Motor neuron (in vitro differentiated cells): ENCODE measurements around the gene ABCB9. TPM values are rescaled to one million over a fixed set of nuclear protein-coding genes. Genes with fewer than 3 reads are reported as not detected.

Source experiments
- ATAC-seq, 8 experiments: fragments of 200-7000 bp; cut with Tn5 transposase; replicated peaks in 6 of 8; 2 replicates each; pipeline ENCODE4 v1.8.0; 2021; ENCODE audit warnings: mild to moderate bottlenecking in 8 of 8, moderate library complexity in 8 of 8
- H3K27ac ChIP-seq, 2 donors: fragments of 250-450 bp; sonication (Bioruptor Pico); 2 replicates each; pipeline ENCODE4 v1.9.0; 2021; ENCODE audit warnings: antibody characterized with exemption in 2 of 2, mild to moderate bottlenecking in 2 of 2, moderate library complexity in 1 of 2
- H3K4me1 ChIP-seq, 2 donors: fragments of 250-450 bp; sonication (Bioruptor Pico); replicated peaks in 1 of 2; 2 replicates each; pipeline ENCODE4 v1.6.1; 2021; ENCODE audit warnings: antibody characterized with exemption in 2 of 2, mild to moderate bottlenecking in 2 of 2, moderate library complexity in 1 of 2
- H3K4me3 ChIP-seq, 5 donors: fragments of 250-450 bp; sonication (Bioruptor Pico); 2 replicates each; pipeline ENCODE4 v1.9.0; 2021; ENCODE audit warnings: antibody characterized with exemption in 5 of 5, mild to moderate bottlenecking in 5 of 5, moderate library complexity in 4 of 5
- WGBS, 10 experiments: fragments of 450-650 bp; shearing (Covaris generic); methylation state at CpG; one replicate each; pipeline ENCODE4 v1.0.0; 2022; 5-methylcytosine and 5-hydroxymethylcytosine counted together
- in situ Hi-C, 9 experiments: fragments of 400-800 bp; cut with MboI; loops; one replicate each; pipeline ENCODE4 v1.15.0; 2021; ENCODE audit warnings: low sequenced_read_pairs in 9 of 9, low pct_unique_long_range_greater_than_20kb in 2 of 9; ENCODE audit not compliant: unreplicated experiment in 9 of 9
- total RNA-seq, 8 experiments: library from RNA; unstranded; fragments of 300-600 nt; gene quantifications; 2 replicates each; pipeline versions ENCODE4 v1.2.3 to v1.2.4, GENCODE V29; 2022

ABCB9 gene
- total RNA-seq, 8 experiments from 2014 or later, result 5.2 to 23.6 (median 9.4) TPM

GRCh38 chr12:122887819-122888212 is 78.4 kb downstream of the ABCB9 start:
- in situ Hi-C loops, result no loop called here
- H3K27ac ChIP-seq, result no peak overlapping the region
- no peak for ATAC-seq
- peaks cover 42 to 51% of the 10 kb centered on the region in 2 donors for H3K4me1 ChIP-seq
- WGBS, 10 experiments, result 67 to 100% (median 84%) methylated on average over 2 to 5 of the region's 5 CpGs; no CpG with 5 or more reads in 2 of the 10 experiments
- H3K4me3 ChIP-seq, result no peak overlapping the region

GRCh38 chr12:122886851-122887818 is 79.1 kb downstream of the ABCB9 start:
- WGBS, 10 experiments, result 62 to 93% (median 80%) methylated on average over 1 to 9 of the region's 10 CpGs
- H3K4me3 ChIP-seq, result no peak overlapping the region
- no peak overlapping the region for H3K27ac ChIP-seq
- H3K4me1 ChIP-seq, result peaks cover 39 to 45% of the 10 kb centered on the region in 2 donors
- peak in 7 of 8 experiments; percentile 10 to 68 (median 34) for ATAC-seq
- in situ Hi-C loops, result no loop called here

- 60 to 100% (median 100%) methylated on average over 1 to 7 of the region's 8 CpGs; no CpG with 5 or more reads in 3 of the 10 experiments for WGBS, 10 experiments
- peaks cover 35 to 36% of the 10 kb centered on the region in 2 donors for H3K4me1 ChIP-seq
- H3K27ac ChIP-seq, result no peak overlapping the region
- no peak overlapping the region for H3K4me3 ChIP-seq
- ATAC-seq, result no peak
- in situ Hi-C loops, result no loop called here
Measured at GRCh38 chr12:122886161-122886560, 80.1 kb downstream of the ABCB9 start.

GRCh38 chr12:122884860-122885259 is 81.4 kb downstream of the ABCB9 start:
- Histone ChIP-seq H3K4me3 (no peak overlapping the region), H3K27ac (no peak overlapping the region), H3K4me1 (peaks cover 29 to 30% of the 10 kb centered on the region in 2 donors)
- ATAC-seq, result no peak
- in situ Hi-C loops, result no loop called here
- 30 to 100% (median 85%) methylated on average over 1 to 4 of the region's 4 CpGs for WGBS, 10 experiments

- in situ Hi-C loops, result no loop called here
- no peak for ATAC-seq
- Histone ChIP-seq H3K27ac (no peak overlapping the region), H3K4me1 (peaks cover 28 to 29% of the 10 kb centered on the region in 2 donors), H3K4me3 (no peak overlapping the region)
- WGBS, 10 experiments, result 77 to 100% (median 86%) methylated on average over 1 to 6 of the region's 6 CpGs
Measured at GRCh38 chr12:122884091-122884826, 82.0 kb downstream of the ABCB9 start.

GRCh38 chr12:122882908-122883558 is 83.2 kb downstream of the ABCB9 start:
- no peak overlapping the region for H3K27ac ChIP-seq
- WGBS, 10 experiments, result 71 to 97% (median 95%) methylated on average over 6 to 10 of the region's 11 CpGs; no CpG with 5 or more reads in 2 of the 10 experiments
- H3K4me1 ChIP-seq, result peaks cover 18 to 19% of the 10 kb centered on the region in 2 donors
- in situ Hi-C loops, result no loop called here
- no peak for ATAC-seq
- H3K4me3 ChIP-seq, result no peak overlapping the region

- Histone ChIP-seq H3K4me1 (peaks cover 14 to 17% of the 10 kb centered on the region in 2 donors), H3K27ac (no peak overlapping the region), H3K4me3 (no peak overlapping the region)
- peak; percentile 52 to 99 (median 90) for ATAC-seq
- in situ Hi-C loops, result no loop called here
- WGBS, 10 experiments, result 0 to 45% (median 28%) methylated on average over 1 to 5 of the region's 8 CpGs; no CpG with 5 or more reads in 2 of the 10 experiments
Measured at GRCh38 chr12:122880668-122881067, 85.6 kb downstream of the ABCB9 start.

- Histone ChIP-seq H3K4me3 (no peak overlapping the region), H3K4me1 (peaks cover 18 to 22% of the 10 kb centered on the region in 2 donors), H3K27ac (no peak overlapping the region)
- in situ Hi-C loops, result no loop called here
- ATAC-seq, result peak in 2 of 8 experiments; percentile 49 to 72
- WGBS, 10 experiments, result 60 to 100% (median 74%) methylated on average over 1 to 6 of the region's 10 CpGs; no CpG with 5 or more reads in 1 of the 10 experiments
Measured at GRCh38 chr12:122880155-122880667, 86.1 kb downstream of the ABCB9 start.

Other genes with a start within 250 kb of the ABCB9 start
- gene HCAR3, start 249.7 kb downstream of the ABCB9 start, total RNA-seq, result under 1 TPM in 2 of 8 experiments, not detected in 6; 0.17 to 0.33 TPM
- under 1 TPM in 6 of 8 experiments, not detected in 2; 0.08 to 0.19 (median 0.14) TPM for gene HCAR1, start 235.6 kb downstream of the ABCB9 start, total RNA-seq
- gene DENR, start 213.6 kb downstream of the ABCB9 start, total RNA-seq, result 10 to 100 TPM; 30.9 to 71.0 (median 48.7) TPM
- 1 to 10 TPM in 5 of 8 experiments, under 1 TPM in 3; 0.25 to 2.5 (median 1.4) TPM for gene CCDC62, start 191.9 kb downstream of the ABCB9 start, total RNA-seq
- gene HIP1R, start 131.0 kb downstream of the ABCB9 start, total RNA-seq, result 10 to 100 TPM in 7 of 8 experiments, 1 to 10 TPM in 1; 7.6 to 84.1 (median 46.5) TPM
- gene VPS37B, start 70.3 kb downstream of the ABCB9 start, total RNA-seq, result 100 to 1,000 TPM in 1 of 8 experiments, 10 to 100 TPM in 7; 13.0 to 107 (median 21.7) TPM
- 10 to 100 TPM in 6 of 8 experiments, 1 to 10 TPM in 2; 7.1 to 17.7 (median 11.9) TPM for gene OGFOD2, start 8.8 kb upstream of the ABCB9 start, total RNA-seq
- gene ARL6IP4, start 14.2 kb upstream of the ABCB9 start, total RNA-seq, result 100 to 1,000 TPM; 117 to 160 (median 135) TPM
- gene PITPNM2, start 184.6 kb upstream of the ABCB9 start, total RNA-seq, result 10 to 100 TPM in 1 of 8 experiments, 1 to 10 TPM in 7; 1.5 to 11.3 (median 2.4) TPM